GM19025 (cell line): ENCODE data around the gene RHBDF2.

Experiments
- ATAC-seq: cut with Tn5 transposase; IDR thresholded peaks from one replicate; pipeline ENCODE4 v1.9.1; 2021; ENCODE audit warnings: mild to moderate bottlenecking, low read depth, moderate library complexity; ENCODE audit not compliant: unreplicated experiment

The RHBDF2 gene

DNA sequence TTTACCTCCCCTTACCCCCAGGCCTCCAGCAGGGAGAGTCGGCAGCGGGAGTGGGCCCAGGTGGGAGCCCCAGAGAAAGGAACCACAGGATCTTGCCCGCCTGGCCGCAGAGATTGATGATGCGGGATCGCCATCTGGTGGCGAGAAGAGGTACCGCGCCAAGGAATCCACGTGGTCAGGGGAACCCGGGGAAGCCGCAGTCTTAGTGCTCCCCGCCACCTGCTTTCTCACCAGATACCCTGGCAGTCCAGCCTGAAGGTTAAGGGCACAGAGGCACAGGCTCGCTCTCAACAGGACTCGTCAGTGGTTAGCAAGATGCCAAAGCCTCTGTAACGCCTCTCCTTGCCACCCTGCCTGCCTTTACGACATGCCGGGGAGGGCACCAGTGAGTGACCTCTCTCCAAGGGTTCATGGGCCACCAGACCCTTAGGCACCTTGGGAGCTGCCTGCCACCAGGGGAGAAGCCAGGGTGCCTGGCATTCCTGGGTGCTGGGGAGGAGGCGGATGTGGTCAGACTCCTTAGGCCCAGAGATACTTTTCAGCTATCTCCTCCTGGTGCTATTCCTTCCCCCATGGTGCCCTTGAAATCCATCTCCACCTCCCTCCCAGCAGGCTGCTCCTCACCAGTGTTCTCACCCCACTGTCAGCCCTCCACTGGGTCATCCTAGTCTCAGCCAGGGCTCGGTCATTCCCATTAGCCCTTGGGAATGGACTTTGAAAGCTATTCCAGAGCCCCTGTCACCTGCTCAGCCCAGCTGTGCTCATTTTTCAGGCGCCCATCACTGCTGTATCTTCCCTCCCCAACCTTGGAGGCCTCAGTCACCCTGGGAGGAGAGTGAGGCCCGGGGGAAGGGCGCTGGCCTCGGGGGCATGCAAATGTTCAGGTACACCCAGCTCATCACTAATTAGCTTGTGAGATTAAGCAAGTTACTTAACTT lies 5.5 kb upstream of the RHBDF2 start:
- ATAC-seq, result no peak

DNA sequence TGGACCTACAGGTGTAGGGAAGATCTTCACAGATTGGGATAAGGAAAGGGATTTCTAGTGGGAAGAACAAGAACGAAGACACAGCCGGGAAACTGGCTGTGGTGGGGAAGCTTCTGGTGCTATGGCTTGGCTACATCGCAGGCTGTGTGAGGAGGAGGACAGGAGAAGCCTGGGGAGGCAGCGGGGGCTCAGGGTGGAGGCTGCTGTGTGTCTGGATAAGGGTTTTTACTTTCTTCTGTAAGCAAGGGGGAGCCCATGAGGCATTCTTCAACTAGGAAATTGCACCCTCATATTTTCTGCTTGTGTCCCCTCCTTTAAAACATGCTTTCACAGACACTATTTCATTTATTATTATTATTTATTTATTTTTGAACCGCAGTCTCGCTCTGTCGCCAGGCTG lies 2.9 kb upstream of the RHBDF2 start:
- no peak for ATAC-seq

DNA sequence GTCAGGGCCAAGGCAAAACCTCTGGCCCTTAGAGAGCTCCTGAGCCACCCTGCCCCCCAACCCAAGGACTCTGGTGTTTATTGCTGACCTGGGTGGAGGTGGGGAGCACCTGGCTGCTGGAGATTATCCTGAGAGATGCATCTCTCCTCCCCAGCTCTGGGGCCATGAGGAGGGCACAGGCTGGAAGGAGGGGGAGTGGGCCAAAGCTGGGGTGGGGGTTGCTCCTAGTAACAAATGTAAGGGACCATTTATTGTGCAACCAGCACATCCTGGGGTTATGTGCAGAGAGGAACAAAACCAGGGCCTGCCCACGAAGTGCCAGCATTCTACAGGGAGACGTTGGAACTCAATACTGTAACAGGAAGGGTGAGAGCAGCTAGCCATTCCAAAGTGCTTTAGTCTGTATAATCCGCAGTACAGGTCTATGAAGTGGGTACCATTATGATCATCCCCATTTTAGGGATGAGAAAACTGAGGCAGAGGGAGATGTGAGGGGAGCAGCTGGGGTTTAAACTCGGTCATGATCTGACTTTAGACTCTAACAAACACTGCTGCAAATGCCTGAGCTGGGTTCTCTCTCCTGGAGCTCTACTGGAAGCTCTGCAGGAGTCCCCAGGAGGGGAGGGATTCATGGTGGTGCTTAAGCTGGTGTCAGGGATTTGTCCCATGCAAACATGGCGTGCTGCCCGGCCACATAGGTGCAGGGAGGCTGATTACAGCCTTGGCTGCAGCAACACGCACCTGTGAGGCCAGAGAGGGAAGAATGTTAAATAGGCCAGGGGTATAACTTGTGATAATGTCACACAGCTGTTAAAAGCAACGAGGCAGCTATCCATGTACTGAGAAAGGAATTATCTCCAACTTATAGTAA lies 1.4 kb upstream of the RHBDF2 start:
- ATAC-seq, result no peak

DNA sequence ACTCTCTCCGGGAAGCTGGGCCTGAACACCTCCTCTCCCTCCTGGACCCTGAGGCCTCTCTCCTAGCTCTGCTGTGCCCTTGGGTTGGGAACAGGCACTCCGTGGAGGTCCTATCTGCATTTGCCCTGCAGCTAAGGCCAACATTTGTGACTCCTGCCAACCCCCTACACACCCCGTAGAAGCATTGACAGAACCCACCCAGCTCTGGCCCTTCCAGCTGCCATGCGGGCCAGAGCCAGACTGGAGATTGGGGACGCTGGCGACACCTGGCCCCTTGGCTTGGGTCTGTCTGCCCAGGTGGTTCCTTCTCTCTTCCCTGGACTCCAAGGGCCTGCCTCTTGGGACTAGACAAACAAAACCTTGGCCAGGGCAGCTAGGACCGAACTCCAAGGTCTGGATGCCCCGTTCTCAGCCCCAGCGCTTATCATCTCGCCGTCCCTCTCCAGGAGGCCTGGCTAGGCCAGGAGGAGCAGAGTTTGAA lies 644 bp upstream of the RHBDF2 start:
- no peak for ATAC-seq

DNA sequence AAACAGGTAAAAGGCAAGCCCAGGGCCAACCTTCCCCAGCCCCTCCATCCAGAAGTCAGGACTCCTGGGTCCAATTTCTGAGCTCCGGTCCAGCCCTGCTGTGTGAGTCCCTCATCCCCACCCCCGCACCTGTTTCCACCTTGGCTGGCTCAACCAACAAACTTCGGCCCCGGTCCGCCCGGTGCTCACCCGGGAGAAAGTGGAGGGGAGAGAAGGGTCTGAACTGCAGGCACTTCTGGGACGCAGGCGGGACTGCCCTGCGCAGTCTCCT lies 541 bp downstream of the RHBDF2 start:
- no peak for ATAC-seq

DNA sequence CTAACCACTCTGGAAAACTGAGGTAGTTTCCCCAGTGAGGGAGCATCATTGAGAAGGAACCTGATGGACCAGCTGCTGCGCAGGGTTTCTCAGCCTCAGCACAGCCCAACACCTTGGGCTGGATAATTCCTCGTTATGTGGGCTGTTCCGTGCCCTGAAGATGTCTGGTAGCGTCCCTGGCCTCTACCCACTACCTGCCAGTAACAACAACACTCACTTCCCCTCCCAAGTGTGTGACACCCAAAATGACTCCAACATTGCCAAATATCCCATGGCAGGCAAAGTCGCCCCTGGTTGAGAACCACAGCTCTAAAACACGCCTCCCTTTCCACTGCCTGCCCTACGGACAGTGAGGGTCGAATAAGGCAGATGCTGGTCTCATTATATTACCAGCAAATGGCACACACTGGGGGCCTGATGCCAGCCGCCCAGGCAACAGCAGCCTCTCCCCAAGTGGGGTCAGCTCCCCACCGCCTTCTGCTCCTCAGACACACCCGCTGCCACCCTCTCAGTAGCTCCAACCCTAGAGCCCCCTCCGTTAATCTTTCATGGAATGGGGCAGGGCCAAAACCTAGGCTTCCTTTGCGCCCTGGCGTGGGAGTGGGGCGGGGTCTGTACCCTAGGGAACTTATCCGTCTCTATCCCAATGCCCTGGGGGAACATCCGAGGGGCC lies 1.0 kb downstream of the RHBDF2 start:
- no peak for ATAC-seq

DNA sequence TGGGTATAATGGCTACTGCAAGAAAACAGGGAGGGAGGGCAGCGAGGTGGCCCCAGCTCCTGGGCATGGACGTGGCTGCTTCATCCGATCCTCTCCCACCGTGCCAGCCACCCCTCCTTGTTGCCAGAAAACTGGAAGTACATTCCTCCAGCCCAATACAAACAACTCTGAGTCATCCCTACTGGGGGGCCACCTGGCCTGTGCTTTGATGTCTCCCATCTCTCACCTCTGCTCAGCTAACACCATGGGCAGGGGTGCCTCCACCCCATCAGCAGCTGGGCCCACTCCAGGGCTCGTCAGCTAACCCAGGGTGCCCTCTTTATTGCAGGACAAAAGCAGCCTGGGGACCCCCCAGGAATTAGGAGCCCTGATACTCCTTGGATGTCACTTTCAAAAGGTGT lies 2.0 kb downstream of the RHBDF2 start:
- ATAC-seq, result no peak

DNA sequence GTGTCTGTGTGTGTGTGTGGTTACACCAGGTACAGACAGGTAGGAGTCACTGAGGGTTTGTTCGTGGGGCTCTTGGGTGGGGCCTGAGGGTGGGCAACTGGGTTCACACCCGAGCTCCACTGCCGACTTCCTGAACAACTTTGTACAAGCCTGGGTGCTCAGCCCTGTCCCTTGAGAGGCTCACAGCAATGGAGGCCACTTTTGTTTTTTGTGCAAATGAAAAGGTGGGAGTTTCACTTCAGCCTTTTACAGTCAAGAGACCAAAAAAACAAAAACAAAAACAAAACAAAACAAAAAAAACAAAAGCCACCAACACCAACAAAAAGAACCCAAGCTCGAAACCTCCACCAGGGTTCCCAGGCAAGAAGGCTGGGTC lies 2.4 kb downstream of the RHBDF2 start:
- no peak for ATAC-seq

DNA sequence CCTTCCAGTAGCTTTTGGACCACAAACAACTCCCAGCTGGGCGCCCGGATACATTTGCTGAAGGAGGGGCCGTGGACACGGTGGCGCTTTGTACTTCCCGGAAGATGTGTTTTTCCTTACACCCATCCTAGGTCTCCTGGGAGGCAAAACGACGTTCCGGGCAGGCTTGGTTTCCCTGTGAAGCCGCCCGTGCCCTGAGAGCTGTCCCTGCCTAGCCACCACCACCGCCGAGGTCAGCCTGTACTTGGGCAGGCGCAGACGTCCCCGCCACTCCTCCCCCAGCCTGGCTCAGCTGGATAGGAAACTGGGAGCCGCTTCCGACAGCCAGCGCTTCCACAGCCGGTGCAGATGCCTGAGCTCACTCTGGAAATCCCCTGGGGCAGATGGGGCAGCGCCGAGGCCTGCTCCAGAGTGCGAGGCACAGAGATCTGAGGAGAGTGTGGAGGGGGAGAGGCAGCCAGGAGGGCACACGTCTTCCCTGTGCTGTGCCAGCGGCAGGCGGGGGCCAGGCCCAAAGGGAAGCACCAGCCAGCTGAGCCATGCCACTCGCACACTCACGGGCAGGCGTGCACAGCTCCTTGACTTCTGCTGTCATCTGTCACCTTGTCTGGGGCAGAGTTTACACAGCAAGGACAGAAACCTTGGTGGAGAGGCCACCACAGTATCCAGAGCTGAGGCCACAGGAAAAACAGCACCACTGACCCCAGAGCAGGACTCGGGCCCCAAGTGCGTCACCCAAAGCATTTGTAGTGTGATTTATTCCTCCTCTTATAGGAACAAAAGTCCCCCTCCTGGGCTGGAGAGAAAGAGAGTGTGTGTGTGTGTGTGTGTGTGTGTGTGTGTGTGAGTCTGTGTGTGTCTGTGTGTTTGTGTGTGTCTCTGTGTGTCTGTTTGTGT lies 3.0 kb downstream of the RHBDF2 start:
- ATAC-seq, result no peak

DNA sequence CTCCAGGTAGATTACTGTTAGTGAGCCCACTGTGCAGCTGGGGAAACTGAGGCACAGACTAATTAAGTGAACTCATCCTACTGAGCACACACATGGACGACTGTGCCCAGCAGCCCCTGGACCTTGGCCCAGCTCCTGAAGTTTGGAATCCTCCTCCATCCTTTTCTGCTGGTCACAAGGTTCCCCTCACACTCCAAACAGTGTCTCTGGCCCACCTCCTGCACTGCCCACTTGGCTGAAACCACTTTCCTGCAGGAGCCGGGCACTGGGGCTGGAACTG lies 3.6 kb downstream of the RHBDF2 start:
- no peak for ATAC-seq

DNA sequence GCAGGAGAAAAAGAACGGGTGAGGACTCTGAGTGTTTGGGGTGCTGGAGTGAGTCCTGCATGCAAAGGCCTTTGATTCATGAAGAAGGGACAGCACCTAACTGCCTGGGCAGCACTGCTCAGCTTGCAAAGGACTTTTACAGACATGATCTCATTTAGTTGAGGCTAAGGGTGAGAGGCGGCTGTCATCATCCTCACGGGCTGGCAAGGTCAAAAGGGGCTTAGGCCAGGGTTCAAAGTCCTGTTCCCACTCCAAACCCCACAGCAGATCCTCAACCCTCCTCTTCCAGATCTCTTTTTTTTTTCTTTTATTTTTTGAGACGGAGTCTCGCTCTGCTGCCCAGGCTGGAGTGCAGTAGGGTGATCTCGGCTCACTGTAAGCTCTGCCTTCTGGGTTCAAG lies 4.8 kb downstream of the RHBDF2 start:
- ATAC-seq, result no peak

DNA sequence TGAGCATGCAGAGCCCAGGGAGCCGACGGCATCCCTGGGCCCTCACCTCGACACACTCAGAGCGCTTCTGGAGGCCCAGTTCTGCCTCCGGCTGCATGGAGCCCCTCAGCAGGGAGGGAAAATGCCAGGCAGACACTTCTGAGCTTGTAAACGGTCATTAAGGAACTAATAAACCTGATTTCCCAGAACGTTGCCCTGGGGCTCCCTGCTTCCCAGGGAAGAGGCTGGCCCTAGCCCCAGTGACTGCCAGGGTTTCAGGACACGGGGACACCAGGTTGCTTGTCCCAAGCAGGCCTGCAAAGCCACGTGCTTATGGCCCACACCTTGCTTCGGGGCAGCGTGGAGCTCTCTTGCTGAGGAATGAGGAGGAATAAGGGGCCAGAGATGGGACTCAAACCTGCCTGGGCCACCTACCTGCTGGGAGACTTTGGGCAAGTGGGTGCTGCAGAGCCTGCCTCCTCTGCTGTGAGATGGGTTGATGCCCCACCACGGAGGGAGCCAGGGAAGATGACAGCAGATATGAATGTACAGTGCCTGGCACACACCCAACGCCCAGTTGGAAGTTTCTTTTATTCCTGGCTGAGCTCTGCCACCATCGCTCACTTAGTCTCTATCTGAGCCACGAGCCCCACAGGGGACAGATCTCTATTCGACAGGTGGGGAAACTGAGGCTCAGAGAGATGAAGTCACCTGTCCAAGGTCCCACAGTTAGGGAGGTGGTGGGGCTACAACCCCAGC lies 5.4 kb downstream of the RHBDF2 start:
- no peak for ATAC-seq

DNA sequence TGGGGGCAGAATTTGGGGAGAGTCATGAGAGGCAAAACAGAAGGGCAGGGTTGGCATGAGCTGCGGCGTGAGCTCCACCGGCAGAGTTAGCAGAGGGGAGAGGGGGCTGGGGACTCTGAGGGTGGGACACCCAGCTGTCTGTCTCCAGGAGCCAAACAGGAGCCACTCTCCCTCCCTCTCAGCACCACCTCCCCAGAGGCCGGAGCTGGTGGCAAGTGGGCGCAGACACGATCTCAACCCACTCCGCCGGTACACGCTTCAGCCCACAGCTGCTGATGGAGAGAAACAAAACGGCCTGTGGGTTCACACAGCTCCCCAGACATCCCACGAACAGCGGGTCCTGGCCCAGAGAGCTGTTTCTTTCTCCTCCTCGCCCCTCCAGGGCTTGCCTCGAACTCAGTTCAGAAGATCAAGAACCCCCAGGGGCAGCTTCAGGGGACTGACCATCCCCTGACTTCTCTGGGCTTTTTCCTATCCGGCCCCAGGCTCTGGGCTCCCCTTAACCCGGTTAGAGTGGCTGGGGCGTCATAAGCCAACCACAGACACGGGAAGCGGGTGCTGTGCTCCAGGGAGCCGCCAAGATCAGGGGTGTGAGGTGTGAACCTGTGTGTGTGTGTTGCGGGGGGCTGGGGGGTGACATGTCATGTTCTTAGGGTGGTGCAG lies 7.6 kb downstream of the RHBDF2 start:
- no peak for ATAC-seq

DNA sequence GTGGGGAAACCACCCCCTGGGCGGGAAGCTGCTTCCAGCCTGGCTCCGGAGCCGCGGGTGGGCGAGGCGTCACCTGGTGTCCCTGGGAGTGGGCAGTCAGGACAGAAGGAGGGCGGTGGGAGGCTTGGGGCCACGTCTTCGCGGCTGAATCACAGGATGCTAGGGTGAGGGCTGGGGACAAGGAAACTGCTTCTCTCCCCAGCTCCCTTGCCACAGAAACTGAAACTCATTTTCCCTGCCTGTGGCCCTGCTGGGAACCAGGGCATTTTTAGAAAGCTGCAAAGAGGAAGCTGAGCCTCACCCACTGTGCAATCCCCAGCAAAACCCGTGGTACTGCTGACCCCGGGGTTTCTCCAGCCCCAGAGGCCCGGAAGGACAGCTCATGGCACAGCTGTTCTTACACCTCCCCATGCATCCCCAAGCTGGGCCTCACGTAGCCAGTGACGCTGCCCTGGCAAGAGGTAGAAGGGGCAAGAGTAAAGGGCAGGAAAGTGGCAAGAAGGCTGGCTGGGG lies 8.2 kb downstream of the RHBDF2 start:
- ATAC-seq, result peak; percentile 41

DNA sequence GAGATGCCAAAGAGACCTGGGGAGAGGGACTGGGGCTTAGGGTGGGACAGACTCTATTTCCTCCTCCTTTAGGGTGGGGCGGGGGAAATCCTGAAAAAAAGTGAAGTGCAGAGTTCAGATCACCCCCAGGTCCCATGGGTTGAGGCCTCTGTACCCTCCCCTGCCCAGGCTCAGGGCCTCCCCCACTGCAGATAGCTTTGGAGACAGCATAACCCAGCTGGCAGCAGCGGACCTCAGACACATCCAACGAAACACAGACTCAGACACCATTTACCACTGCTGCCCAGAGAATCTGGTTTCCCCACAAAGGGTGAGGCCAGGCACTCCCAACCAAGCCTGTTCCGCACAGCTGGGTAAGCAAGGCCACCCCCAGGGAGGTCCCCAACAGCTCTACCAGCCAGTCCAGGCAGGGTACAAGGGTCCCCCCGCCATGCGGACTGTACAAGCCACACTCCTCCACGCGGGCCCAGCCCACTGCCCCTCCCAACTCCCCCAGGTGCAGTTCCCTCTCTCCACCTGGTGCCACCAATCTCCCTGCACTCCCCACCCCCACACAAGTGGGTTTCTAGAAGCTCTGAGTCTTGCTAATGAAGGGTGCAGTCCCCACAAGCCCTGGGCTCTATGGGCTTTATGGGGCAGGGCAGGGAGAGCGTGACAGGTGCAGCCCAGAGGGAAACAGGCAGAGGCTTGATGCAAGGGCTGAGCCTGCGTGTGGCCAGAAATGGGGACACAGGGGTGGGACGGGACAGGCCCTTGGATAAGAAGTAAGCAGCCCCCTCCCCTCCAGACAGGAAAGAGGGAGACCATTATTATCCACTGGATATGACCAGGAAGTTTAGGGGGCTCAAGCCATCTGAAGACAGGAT lies 8.9 kb downstream of the RHBDF2 start:
- peak; percentile 35 for ATAC-seq

DNA sequence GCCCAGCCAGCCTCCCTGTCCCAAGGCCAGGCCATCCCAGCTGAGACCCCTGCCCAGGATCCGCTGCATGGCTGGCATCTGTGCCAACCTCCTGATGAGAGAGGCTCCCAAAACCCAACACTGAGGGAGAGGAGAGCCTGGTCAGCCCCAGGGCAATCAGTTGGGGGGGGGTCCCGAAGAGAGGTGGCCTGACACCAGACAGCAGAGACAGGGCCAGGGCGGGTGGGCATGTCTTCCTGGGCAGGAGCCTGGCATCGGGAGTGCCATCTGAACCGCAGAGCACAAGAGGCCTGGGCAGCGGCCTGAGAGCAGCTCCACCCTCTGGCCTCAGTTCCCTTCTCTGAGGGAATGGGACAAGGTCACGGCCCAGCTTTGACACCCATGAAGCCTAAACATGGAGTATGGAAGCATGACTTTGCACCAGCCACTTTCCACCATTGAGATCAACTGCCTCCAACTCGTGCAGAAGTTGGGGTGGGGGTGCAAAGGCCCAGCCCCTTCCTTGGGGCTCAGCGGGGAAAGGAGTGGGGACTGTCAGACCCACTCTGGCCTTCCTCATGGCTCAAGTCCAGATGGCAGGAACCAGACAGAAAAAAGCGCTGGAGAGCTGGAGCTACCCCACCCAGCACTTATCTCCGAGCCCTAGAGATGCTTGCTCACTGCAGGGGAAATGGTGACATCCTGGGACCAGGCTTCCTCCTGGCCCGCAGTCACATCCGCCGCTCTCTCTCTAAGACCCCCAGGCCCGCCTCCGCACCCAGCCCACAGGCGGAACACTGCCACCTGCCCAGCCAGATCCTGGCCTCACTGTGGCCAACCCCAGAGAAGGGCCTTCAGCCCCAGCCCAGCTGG lies 9.7 kb downstream of the RHBDF2 start:
- peak; percentile 2 for ATAC-seq

DNA sequence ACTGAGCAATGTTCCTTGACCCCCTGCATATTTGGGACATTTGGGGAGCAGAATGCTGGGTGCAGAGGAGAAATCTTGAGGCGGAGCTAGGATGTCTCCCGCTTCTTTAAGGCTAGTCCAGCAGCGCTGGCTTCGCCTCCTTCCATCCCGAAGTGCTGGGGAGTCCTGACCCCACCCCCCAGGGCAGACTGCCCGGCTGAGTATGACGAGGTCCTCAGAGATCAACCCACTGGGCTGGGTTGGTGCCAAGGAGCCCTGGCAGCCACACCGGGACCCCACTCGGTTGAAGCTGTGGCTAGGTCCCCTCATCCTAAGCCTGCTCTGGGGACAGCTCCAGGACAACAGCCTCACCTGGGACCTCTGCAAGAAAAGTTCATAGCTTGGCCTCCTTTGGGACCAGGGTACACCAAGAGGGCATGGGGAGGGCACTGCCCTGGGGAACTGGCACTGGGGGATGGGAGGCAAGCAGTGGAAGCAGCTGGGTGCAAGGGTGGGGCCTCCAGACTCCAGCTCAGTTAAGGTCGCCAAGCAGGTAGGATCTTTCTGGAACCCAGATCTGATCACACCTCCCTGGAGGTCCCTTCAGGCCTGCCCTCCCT lies 11.0 kb downstream of the RHBDF2 start:
- ATAC-seq, result no peak
